Activated CD8-positive, alpha-beta T cell treated with anti-CD3 and anti-CD28 coated beads, Interleukin-2, amount 10 ng/mL, durations not matched to agents 7 days and 5 days (primary cell): ENCODE data around the gene NACC1. TPM values are rescaled to one million over a fixed set of nuclear protein-coding genes. Genes with fewer than 3 reads are reported as not detected.

Experiments
- ATAC-seq: fragments of 150-1000 bp; cut with Tn5 transposase; one replicate; pipeline ENCODE4 v1.10.0; 2021; ENCODE audit warnings: moderate library complexity
- CTCF ChIA-PET: fragments of 350-600 bp; sonication (Branson Sonifier 250); formaldehyde crosslinking; loops from one replicate; lab custom pipeline; 2021; ENCODE audit warnings: antibody characterized with exemption; lab: Charles Lee
- POLR2A ChIA-PET: fragments of 350-600 bp; sonication (Branson Sonifier 250); formaldehyde crosslinking; loops from one replicate; lab custom pipeline; 2021; ENCODE audit warnings: antibody characterized with exemption; lab: Charles Lee
- DNase-seq: peaks from one replicate; pipeline ENCODE4 v3.0.0-alpha.2; 2020
- H3K27ac Mint-ChIP-seq: one replicate; pipeline ENCODE4 v1.8.0; 2021; ENCODE audit warnings: mild to moderate bottlenecking, mixed read lengths
- H3K27me3 Mint-ChIP-seq: one replicate; pipeline ENCODE4 v1.8.0; 2021; ENCODE audit warnings: low read depth, mixed read lengths
- H3K36me3 Mint-ChIP-seq: one replicate; pipeline ENCODE4 v1.8.0; 2021; ENCODE audit warnings: low read depth, mixed read lengths
- H3K4me1 Mint-ChIP-seq: one replicate; pipeline ENCODE4 v1.8.0; 2021; ENCODE audit warnings: low read depth, mixed read lengths
- H3K4me3 Mint-ChIP-seq: one replicate; pipeline ENCODE4 v1.8.0; 2021; ENCODE audit warnings: mild to moderate bottlenecking, mixed read lengths
- H3K9me3 Mint-ChIP-seq: one replicate; pipeline ENCODE4 v1.8.0; 2022; ENCODE audit warnings: mixed read lengths; ENCODE audit not compliant: insufficient read depth
- total RNA-seq, 2 experiments: library from RNA; stranded (reverse); gene quantifications; one replicate each; pipeline ENCODE4 v1.2.3, GENCODE V29; 2021

The NACC1 gene
- total RNA-seq, 2 experiments from 2014 or later: 74.6 to 84.8 TPM

GRCh38 chr19:13078381-13078780 lies 39.7 kb upstream of the NACC1 start:
- no peak for ATAC-seq
- CTCF ChIA-PET: interaction anchor here (1.4 to 1.6 kb wide), 2 partner anchors 15 to 113 kb away, joined by 6 read pairs; no protein-coding TSS in a partner anchor
- H3K4me3 Mint-ChIP-seq: no peak overlapping the region
- H3K27ac Mint-ChIP-seq: no peak overlapping the region
- H3K9me3 Mint-ChIP-seq: no peaks in the 10 kb centered on the region
- POLR2A ChIA-PET: no interaction called here
- no peaks in the 10 kb centered on the region for H3K4me1 Mint-ChIP-seq
- no peak for DNase-seq
- H3K27me3 Mint-ChIP-seq: no peaks in the 10 kb centered on the region
- no peaks in the 10 kb centered on the region for H3K36me3 Mint-ChIP-seq

DNA sequence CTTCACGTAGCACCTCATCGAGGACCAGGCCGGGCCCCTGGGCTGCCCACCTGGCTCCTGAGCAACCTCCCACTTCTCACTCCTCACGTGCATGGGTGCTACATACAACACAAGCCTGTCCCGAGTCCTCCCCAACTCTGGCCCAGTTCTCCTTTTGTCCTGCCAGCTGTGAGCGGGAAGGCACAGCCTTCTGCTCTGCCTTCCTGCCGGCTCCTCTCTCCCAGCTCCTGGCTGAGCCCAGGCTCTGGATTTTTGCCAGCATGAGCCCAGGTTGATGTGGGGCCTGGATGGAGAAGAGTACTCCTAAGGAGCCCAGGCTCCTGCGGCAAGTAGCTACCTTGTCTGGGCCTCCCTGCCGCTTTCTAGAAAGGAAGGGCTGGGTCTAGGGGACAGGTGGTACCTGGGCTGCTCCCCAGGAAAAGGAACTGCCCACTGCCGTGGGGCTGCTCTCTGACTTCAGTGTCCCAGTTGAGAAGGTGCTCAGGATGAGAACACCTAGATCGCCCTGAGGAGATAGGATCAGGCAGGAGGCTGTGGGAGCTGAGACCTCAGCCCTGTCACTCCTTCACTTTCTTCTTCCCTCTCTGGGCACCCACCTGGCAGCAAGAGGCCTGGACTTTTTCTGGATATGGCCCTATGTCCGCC lies 39.0 kb upstream of the NACC1 start:
- no peak overlapping the region for H3K27ac Mint-ChIP-seq
- no peaks in the 10 kb centered on the region for H3K36me3 Mint-ChIP-seq
- ATAC-seq: no peak
- no peaks in the 10 kb centered on the region for H3K4me1 Mint-ChIP-seq
- no peaks in the 10 kb centered on the region for H3K27me3 Mint-ChIP-seq
- CTCF ChIA-PET: interaction anchor here (1.0 to 1.4 kb wide), 3 partner anchors 15 to 113 kb away, joined by 3 to 6 read pairs (median 6); no protein-coding TSS in a partner anchor
- H3K9me3 Mint-ChIP-seq: no peaks in the 10 kb centered on the region
- H3K4me3 Mint-ChIP-seq: no peak overlapping the region
- DNase-seq: no peak
- POLR2A ChIA-PET: no interaction called here

DNA sequence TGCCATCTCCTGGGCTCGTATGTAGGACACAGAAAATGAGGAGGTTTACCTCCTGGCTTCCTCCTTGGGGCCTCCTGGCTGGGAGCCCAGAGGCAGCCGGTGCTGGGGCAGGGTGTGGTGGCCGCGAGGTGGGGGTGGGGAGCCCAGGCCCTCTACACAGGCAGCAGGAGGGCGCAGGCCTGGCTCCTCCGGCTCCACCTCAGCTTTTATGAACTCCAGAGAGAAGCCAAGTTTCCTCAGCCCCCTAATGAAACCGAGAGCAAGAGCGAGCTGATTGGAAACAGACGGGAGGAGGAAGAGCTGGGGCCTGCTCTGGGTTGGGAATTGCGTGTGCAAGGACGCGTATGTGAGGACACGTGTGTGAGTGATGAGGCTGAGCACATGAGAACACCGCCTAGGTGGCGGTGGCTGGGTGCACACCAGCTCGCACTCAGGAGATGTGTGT lies 38.5 kb upstream of the NACC1 start:
- ChIA-PET CTCF (interaction anchor here (1.0 to 1.4 kb wide), 3 partner anchors 15 to 114 kb away, joined by 3 to 6 read pairs (median 6); no protein-coding TSS in a partner anchor), POLR2A (no interaction called here)
- Mint-ChIP-seq H3K4me3 (no peak overlapping the region), H3K9me3 (no peaks in the 10 kb centered on the region), H3K4me1 (no peaks in the 10 kb centered on the region), H3K27ac (no peak overlapping the region), H3K27me3 (no peaks in the 10 kb centered on the region), H3K36me3 (no peaks in the 10 kb centered on the region)
- no peak for ATAC-seq
- DNase-seq: no peak

- CTCF ChIA-PET: interaction anchor here (1.0 to 4.0 kb wide), 4 partner anchors 11 to 389 kb away, joined by 3 to 15 read pairs (median 7); no protein-coding TSS in a partner anchor
- POLR2A ChIA-PET: no interaction called here
- H3K27ac Mint-ChIP-seq: no peak overlapping the region
- H3K9me3 Mint-ChIP-seq: no peaks in the 10 kb centered on the region
- H3K4me1 Mint-ChIP-seq: no peaks in the 10 kb centered on the region
- no peaks in the 10 kb centered on the region for H3K36me3 Mint-ChIP-seq
- H3K4me3 Mint-ChIP-seq: no peak overlapping the region
- no peak for DNase-seq
- peaks cover 5% of the 10 kb centered on the region for H3K27me3 Mint-ChIP-seq
- no peak for ATAC-seq
Measured at GRCh38 chr19:13082192-13083007, 35.7 kb upstream of the NACC1 start.

DNA sequence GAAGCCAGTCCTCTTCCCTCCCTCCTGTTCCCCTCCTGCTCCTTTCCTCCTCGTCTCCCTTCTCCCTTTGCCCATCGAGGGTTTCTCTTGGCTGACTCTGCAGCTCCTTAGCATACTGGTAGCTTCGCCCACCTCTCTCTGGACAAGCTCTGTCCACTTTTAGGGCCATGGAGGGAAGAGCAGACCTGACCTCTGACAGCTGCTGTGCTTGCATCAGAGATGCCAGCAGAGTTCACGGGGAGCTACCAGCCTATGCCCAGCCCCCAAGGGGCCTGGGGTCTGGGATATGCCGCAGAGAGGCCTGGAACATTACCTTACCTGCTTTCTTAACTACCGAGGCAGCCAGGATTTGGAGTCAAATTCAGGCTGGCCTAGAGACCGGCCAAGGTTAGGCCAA lies 35.1 kb upstream of the NACC1 start:
- no peak overlapping the region for H3K27ac Mint-ChIP-seq
- ChIA-PET CTCF (interaction anchor here (1.0 to 4.0 kb wide), 4 partner anchors 11 to 390 kb away, joined by 3 to 15 read pairs (median 7); no protein-coding TSS in a partner anchor), POLR2A (no interaction called here)
- no peaks in the 10 kb centered on the region for H3K9me3 Mint-ChIP-seq
- no peak overlapping the region for H3K4me3 Mint-ChIP-seq
- no peak for DNase-seq
- no peaks in the 10 kb centered on the region for H3K36me3 Mint-ChIP-seq
- ATAC-seq: no peak
- H3K27me3 Mint-ChIP-seq: peaks cover 5% of the 10 kb centered on the region
- H3K4me1 Mint-ChIP-seq: no peaks in the 10 kb centered on the region

DNA sequence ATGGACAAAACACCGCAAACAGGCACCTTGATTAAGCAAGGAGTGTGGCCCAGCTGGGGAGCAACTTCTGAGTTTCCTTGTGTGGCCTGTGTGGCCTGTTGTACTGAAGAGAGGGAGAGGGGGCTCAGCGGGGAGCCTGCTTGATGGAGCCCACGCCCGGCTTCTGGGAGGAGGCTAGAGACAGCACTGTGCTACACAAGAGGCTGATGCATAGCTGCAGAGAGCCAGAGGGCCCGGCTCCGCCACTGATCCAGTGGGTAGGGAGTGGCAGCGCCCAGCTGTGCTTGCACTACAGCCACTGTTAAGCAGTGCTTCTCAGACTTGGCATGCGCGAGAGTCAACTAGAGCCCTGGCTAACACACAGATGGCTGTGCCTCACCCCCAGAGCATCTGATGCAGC lies 34.4 kb upstream of the NACC1 start:
- ChIA-PET CTCF (interaction anchor here (1.0 to 4.0 kb wide), 4 partner anchors 10 to 390 kb away, joined by 3 to 15 read pairs (median 6); no protein-coding TSS in a partner anchor), POLR2A (interaction anchor here (0.6 kb wide), 1 partner anchor 11 kb away, joined by 3 read pairs; no protein-coding TSS in a partner anchor)
- ATAC-seq (no peak), DNase-seq (no peak)
- H3K27ac Mint-ChIP-seq: no peak overlapping the region
- H3K36me3 Mint-ChIP-seq: no peaks in the 10 kb centered on the region
- no peaks in the 10 kb centered on the region for H3K9me3 Mint-ChIP-seq
- peaks cover 5% of the 10 kb centered on the region for H3K27me3 Mint-ChIP-seq
- no peak overlapping the region for H3K4me3 Mint-ChIP-seq
- H3K4me1 Mint-ChIP-seq: no peaks in the 10 kb centered on the region

GRCh38 chr19:13085666-13086065 lies 32.4 kb upstream of the NACC1 start:
- H3K27ac Mint-ChIP-seq: no peak overlapping the region
- no peaks in the 10 kb centered on the region for H3K9me3 Mint-ChIP-seq
- CTCF ChIA-PET: interaction anchor here (0.8 to 4.0 kb wide), 7 partner anchors 9 to 120 kb away, joined by 3 to 15 read pairs (median 6); no protein-coding TSS in a partner anchor
- H3K4me3 Mint-ChIP-seq: no peak overlapping the region
- H3K36me3 Mint-ChIP-seq: no peaks in the 10 kb centered on the region
- peaks cover 5% of the 10 kb centered on the region for H3K27me3 Mint-ChIP-seq
- DNase-seq: no peak
- no peaks in the 10 kb centered on the region for H3K4me1 Mint-ChIP-seq
- POLR2A ChIA-PET: no interaction called here
- ATAC-seq: no peak

- H3K4me3 Mint-ChIP-seq: no peak overlapping the region
- no peak overlapping the region for H3K27ac Mint-ChIP-seq
- H3K36me3 Mint-ChIP-seq: no peaks in the 10 kb centered on the region
- ATAC-seq: no peak
- POLR2A ChIA-PET: no interaction called here
- no peak for DNase-seq
- H3K9me3 Mint-ChIP-seq: no peaks in the 10 kb centered on the region
- CTCF ChIA-PET: interaction anchor here (0.8 to 4.0 kb wide), 6 partner anchors 8 to 121 kb away, joined by 3 to 15 read pairs (median 6); no protein-coding TSS in a partner anchor
- peaks cover 5% of the 10 kb centered on the region for H3K27me3 Mint-ChIP-seq
- no peaks in the 10 kb centered on the region for H3K4me1 Mint-ChIP-seq
Measured at GRCh38 chr19:13086341-13086740, 31.7 kb upstream of the NACC1 start.

DNA sequence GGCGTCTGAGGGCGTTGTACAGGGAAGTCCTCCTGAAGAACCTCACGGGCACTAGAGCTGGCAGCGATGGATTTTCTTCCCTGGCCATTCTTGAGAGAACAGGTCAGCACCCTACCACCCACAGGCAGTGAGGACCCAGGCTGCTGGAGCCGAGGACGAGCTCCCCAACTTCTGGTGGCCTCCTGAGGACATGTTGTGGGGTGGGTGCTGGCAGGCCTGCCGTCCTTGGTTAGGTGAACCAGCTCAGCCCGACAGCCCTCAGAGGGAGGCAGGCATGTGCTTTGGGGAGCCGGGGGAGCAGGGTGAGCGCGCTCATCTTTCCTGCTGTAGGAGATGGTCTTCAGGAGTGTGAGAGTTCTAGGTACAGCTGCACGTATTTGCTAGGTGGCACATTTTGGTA lies 30.8 kb upstream of the NACC1 start:
- ATAC-seq (no peak), DNase-seq (no peak)
- ChIA-PET CTCF (interaction anchor here (0.8 to 1.1 kb wide), 2 partner anchors 54 to 110 kb away, joined by 3 to 4 read pairs; no protein-coding TSS in a partner anchor), POLR2A (no interaction called here)
- H3K9me3 Mint-ChIP-seq: no peaks in the 10 kb centered on the region
- H3K27ac Mint-ChIP-seq: no peak overlapping the region
- H3K4me1 Mint-ChIP-seq: no peaks in the 10 kb centered on the region
- H3K4me3 Mint-ChIP-seq: no peak overlapping the region
- H3K36me3 Mint-ChIP-seq: no peaks in the 10 kb centered on the region
- H3K27me3 Mint-ChIP-seq: peaks cover 5% of the 10 kb centered on the region

DNA sequence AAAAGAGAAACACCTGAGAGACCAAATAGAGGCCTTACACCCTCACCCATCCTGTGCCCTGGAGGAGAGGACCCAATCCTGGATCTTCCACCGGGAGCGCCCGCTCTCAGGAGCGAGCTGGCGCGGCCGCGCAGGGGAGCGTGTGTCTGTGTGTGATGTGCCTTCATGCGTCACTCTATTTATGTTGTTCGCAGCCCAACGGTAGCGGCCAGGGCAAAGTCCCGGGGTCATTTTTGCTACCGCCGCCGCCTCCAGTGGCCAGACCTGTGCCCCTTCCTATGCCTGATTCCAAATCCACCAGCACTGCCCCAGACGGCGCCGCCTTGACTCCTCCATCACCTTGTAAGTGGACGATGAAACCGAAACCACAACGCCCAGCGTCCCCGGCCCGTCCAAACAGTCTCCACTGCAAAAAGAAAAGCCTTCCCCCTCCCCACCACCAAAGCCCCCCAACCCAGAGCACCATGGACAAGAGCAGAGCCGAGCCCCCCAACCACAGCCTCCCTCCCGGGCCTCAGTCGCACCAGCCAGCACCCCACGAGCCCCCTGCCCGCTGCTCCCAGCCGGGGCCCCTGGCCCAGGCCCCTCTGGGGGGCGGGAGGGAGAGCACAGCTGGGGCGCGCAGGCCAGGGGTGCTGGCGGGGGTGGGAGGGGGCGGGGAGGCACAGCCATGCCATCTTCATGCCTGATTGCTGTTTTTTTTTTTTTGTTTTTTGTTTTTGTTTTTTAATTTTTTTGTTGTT lies 30.1 kb upstream of the NACC1 start:
- H3K4me1 Mint-ChIP-seq: no peaks in the 10 kb centered on the region
- ATAC-seq (no peak), DNase-seq (no peak)
- ChIA-PET CTCF (interaction anchor here (0.8 to 1.1 kb wide), 2 partner anchors 54 to 111 kb away, joined by 3 to 4 read pairs; no protein-coding TSS in a partner anchor), POLR2A (no interaction called here)
- H3K9me3 Mint-ChIP-seq: no peaks in the 10 kb centered on the region
- H3K27ac Mint-ChIP-seq: no peak overlapping the region
- peaks cover 5% of the 10 kb centered on the region for H3K27me3 Mint-ChIP-seq
- H3K4me3 Mint-ChIP-seq: no peak overlapping the region
- H3K36me3 Mint-ChIP-seq: no peaks in the 10 kb centered on the region
